HG03439 (cell line): ENCODE results near the gene PFDN4.
"Not testable (repeated sequence)": the region's sequence is repeated elsewhere in the genome, so short reads cannot be mapped to it uniquely, and the experiment has no call there.

Experiments used
- ATAC-seq: cut with Tn5 transposase; IDR thresholded peaks from one replicate; pipeline ENCODE4 v1.9.1; 2021; ENCODE audit warnings: mild to moderate bottlenecking, moderate library complexity; ENCODE audit not compliant: unreplicated experiment

The PFDN4 gene

DNA sequence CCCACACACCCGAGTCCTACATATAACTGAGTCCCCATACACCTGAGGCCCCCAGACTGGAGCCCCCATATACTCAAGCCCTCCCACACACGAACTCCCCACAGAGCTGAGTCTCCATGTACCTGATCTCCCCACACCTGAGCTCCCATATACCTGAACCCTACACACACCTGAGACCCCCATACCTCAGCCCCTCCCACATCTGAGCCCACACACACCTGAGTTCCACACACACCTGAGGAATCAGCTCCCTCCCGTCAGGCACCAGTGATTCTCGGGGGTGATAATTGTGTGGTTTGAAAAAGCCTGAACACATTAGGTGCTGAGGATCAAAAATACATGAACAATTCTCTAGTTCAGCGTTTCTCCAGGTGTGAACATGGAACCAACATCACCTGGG, 15.4 kb downstream of the PFDN4 start:
- ATAC-seq, result no peak

DNA sequence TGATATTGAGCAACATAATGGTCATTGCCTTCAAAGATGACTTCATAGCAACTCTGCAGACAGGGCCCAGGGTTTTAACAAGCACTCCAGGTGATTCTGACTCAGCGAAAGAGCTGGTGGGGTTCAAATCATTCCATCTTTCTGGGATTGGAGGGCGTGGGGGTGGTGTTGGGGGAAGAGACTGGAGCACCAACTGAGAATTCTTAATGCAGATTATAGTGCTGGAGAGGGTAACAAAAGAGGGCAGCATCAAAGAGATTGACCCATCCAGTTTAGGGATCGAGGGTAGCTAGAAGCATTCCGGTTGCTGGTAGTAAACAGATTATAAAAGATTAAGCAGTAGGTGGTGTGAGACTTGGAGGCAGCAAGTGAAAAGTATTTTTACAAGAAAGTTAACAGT, 15.9 kb downstream of the PFDN4 start:
- ATAC-seq, result no peak

DNA sequence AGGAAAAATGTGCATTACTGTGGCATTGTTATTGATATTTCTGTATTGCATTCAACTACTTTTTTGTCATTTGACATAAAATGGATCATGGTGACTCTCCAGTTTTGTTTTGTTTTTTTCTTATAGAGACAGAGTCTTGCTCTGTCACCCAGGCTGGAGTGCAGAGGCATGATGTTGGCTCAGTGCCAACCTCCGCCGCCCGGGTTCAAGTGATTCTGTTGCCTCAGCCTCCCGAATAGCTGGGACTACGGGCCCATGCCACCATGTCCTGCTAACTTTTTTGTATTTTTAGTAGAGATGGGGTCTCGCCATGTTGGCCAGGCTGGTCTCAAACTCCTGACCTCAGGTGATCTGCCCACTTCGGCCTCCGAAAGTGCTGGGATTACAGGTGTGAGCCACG, 16.8 kb downstream of the PFDN4 start:
- not testable (repeated sequence) for ATAC-seq

DNA sequence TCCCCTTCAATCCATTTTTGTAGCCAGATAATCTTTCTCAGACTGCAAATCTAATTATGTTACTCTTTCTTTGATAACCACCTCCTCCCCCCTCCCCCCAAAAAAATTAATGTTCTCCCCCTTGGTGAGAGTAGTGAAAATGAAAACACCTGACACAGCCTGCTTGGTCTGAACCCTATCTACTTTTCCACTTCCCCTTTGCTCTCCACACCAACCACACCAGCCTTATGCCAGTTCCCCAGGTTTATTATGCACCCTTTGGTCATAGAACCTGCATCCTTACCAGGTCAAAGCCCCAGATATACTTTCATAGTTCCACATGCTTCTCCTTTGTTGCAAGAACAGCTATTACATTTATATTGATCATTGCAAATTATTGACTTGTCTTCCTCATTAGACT, 19.4 kb downstream of the PFDN4 start:
- no peak for ATAC-seq

DNA sequence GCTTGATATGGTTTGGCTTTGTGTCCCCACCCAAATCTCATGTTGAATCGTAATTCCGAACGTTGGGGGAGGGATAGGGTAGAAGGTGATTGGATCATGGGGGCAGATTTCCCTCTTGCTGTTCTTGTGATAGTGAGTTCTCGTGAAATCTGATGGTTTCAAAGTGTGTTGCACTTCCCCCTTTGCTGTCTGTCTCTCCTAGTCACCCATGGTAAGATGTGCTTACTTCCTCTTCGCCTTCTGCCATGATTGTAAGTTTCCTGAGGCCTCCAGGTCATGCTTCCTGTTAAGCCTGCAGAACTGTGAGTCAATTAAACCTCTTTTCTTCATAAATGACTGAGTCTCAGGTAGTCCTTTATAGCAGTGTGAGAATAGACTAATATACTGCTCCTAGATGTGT, 19.9 kb downstream of the PFDN4 start:
- ATAC-seq, result no peak

DNA sequence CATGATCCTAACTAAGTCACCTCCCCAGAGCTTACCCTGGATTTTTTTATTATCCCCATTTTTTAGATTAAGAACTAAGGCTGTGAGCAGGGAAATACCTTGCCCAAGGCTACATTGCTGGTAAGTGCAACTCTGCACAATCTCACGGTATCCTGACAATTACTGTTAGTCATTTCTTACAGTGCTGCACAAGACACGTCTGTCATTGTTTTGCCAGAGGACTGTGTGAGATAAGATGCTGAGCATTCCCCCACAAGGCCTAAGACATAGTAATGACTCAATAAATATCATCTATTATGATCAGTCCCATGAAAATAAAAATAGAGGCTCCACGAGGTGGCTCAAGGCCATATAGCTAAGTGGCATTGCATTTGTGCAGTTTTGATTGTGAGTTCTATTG, 21.0 kb downstream of the PFDN4 start:
- no peak for ATAC-seq

DNA sequence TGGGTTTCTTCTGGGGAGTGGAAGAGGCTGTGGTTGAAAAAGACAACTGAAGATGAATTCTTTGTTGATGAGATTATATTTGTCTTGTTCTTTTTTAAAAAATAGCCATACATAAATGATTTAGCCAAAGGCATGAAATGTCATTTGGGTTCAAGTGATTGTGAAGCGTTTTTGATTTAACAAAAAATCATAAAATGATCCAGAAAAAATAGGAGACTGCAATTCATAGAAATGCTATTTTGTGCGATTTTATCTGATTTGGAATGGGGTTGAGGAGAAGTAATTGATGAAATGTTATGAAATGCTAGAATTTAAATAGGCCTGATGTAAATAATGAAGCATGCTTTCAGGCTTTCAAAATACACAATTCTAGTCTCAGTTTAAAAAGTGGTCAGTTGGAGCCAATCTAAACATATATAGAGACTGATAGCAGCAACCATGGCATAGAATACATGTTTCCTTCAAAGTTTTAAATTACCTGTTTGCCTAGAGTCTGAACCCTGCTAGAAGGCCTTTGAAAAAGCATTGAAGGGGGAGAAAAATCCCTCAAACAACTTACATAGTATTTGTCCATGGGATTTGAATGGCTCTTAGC, 21.8 kb downstream of the PFDN4 start:
- no peak for ATAC-seq

DNA sequence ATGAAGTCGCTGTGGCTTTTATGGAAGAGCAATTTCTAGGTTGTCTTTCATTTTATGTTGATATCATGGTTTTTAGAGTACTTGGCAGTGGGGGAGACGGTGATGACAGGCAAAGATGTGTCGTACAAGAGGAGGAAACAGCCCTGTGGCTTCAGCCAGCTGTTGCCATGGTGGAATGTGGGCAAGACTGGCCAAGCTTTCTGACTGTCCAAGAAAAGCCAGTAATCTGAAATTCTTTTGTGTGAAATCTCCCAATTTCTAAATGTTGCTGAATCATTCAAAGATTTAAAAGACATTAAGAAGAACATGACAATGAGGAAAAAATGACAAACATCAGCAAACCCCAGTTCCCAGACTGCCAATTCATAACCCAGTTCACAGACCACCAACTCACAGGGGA, 23.1 kb downstream of the PFDN4 start:
- ATAC-seq, result no peak

DNA sequence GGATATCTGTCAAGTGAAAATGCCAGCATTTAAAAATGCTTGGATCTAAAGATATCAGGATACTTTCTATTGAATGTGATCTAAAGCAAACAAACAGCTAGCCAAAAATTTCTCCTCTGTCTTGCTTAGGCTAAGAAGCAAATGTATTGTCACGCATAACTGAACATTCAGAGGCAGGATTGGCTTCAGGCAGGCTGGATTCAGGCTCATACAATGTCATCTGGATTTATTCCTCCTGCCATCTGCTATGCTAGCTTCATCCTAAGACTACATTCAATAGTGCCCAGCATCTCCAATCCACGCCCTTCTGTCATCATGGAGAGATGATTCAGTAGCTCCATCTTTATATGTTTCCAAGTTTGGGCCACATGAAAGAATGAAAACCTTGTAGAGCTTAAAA, 27.1 kb downstream of the PFDN4 start:
- ATAC-seq, result no peak

DNA sequence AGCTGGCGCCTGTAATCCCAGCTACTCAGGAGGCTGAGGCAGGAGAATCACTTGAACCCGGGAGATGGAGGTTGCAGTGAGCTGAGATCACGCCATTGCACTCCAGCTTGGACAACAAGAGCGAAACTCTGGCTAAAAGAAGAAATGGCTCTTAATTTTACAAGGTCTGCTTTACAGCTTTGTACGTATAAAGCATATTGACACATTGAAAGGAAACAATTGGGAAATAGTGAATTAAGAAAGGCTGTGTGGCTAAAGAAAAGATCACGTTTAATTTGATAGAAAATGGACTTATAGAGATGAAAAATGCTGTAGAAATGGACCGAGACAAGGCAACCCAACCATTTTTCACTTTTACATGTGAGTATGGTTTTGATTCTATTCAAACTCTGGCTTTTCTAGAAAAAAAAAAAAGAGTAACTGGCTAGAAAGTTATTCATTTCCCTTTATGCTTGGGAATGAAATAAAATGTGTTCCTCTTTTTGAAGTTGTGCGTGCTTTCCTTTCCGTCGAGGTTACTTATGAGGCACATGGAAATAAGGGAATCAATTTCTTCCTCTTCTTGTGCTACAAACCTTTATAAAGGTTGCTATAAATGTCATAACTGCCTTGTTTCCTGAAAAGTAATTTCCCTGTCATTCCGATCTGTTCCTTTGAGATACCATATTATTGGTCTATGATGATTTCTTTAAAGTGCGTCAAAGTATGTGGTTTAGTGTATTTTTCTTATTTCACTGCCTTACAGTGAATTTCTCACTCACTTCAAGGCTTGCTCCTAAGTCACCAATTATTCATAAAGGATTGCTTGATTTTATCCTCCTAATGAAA, 29.4 kb downstream of the PFDN4 start:
- ATAC-seq, result no peak

DNA sequence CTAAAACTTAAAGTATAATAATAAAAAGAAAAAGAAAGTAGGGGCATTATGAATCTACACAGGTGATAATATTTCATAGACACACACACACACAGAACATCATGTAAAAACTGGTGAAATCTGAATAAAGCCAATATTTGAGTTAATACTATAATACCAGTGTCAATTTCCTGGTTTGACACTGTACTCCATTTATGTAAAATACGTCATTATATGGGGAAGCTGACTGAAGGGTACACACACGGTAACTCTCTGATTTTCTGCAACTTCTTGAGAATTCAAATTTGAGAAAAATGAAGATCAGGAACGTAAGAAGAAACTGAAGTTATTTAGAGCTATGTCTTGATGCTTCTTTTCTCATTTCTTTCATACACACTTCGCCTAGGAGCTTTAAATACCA, 36.2 kb downstream of the PFDN4 start:
- no peak for ATAC-seq

DNA sequence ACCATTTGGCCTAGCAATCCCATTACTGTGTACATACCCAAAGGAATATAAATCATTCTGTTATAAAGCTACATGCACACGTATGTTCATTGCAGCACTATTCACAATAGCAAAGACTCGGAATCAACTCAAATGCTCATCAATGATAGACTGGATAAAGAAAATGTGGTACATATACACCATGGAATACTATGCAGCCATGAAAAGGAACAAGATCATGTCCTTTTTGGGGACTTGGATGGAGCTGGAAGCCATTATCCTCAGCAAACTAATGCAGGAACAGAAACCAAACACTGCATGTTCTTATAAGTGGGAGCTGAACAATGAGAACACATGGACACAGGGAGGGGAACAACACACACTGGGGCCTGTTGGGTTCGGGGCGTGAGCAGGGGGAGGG, 40.8 kb downstream of the PFDN4 start:
- not testable (repeated sequence) for ATAC-seq

DNA sequence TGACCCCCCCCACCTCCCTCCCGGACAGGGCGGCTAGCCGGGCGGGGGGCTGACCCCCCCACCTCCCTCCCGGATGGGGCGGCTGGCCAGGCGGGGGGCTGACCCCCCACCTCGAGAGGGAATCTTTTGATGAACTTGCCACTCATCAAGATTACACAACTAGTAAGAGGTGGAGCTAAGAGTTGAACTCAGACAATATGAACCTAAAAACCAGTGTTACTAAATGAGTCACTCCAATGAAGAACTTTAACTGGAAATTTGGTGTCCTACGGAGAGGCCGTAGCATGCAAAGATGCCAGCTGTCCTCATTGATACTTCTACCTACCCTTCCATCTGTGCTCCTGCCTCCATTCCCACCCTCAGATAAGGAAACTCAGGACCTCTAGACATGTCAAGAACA, 42.8 kb downstream of the PFDN4 start:
- ATAC-seq, result no peak

DNA sequence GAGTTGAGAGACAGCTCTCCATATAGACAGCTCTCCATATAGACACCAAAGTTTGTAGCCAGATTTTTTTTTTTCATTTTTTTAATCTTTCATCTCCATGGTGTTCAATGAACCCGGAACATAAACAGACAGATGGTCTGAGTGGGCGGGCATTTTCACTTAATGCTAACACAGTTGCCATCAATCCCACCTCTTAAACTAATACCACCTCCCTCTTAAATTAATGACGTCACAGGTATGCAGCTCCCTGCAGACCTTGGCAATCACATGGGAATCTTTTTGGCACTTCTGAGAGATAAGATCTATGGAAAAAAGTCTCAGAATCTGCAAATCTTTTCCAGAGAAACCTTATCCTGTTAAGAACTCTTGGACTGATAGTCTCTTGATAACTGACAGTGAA, 43.2 kb downstream of the PFDN4 start:
- ATAC-seq, result no peak

DNA sequence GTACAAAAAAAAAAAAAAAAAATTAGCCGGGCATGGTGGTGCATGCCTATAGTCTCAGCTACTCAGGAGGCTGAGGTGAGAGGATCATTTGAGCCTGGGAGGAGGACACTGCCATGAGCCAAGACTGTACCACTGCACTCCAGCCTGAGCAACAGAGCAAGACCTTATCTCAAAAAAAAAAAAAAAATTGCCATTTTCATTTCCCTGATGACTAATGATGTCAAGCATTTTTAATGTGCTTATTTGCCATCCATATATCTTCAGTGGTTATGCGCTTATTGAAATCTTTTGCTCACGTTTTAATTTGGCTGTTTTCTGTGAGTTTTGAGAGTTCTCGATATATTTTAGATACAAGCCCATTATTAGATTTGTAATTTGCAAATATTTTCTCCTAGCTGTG, 46.7 kb downstream of the PFDN4 start:
- no peak for ATAC-seq

DNA sequence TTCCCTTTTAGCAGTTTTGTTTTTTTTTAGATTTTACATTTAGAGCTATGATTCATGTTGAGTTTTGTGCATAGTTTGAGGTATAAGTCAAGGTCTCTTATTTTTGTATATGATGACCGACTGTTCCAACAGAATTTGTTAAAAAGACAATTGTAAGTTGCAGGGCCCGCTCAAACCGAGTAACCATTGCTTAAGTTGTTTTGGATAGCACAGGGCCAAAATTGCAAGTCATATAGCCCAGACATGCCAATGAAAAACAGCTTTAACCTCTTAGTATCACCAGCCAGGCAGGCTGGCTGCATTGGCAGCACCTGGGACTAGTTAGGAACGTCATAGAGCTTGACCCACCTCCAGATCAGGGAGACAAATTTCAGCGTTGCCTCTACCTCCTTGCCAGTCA, 47.3 kb downstream of the PFDN4 start:
- no peak for ATAC-seq

DNA sequence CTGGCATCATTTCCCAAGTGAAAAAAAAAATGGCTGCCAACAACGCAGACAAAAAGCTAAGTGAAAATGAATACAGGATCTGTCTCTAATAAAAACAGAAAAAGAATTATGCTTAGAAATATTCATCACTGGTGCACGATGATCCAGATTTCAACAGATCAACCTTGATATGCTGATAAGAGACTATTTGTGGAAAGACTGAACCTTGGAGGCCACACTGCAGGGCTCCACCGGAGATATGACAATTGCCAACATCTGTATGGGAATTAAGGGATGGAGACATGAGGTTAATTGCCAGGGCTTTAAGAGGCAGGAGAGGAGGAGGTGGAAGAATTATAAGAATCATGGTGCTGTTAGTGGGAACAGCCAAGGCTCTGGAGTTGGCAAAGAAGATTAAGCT, 48.3 kb downstream of the PFDN4 start:
- ATAC-seq, result no peak

DNA sequence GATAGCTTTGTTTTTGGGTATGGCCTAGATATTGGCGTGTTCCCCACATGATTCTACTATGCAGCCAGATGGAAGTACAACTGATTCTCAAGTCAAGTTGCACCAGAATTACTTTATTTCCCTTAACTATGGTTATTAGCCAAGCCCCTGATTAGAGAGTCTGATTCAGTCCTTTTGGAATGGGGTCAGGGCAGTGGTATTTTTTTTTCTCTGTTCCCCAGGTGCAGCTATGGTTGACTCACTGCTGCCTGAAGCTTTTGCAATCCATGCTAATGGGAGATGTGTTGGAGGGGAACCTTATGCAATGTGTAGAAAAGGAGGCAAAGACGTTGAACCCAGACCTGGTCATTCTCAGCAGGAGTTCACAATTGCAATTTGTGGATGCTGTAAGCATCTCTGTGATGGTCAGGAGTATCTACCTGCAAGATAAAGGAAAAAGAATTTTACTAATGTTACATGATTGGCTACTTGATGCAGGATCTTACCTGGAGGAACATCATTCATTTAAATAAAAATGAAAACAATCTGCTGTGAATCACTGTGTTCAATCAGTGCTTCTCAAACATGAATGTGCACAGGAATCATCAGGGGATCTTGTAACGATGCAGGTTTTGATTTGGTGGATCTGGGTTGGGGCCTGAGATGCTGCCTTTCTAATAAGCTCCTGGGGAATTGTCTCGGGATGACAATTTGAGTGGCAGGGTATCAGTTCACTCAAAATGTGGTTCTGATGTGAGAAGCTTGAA, 49.4 kb downstream of the PFDN4 start:
- ATAC-seq, result no peak

DNA sequence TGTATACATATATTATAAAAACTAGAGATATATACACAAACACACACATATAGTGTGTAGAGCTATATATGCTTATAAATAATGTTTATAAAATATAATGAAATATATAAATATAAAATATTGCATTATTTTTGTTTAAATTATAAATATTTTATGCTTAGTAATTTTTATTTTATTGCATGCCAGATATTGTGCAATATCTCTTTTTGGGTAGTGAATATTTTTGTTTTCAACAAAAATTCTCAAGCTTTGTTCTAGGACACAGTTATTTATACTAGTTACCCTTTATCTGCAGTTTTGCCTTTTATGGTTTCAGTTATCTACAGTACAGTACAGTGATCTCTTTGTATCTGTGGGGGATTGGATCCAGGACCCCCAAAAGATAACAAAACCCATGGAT, 52.2 kb downstream of the PFDN4 start:
- no peak for ATAC-seq

DNA sequence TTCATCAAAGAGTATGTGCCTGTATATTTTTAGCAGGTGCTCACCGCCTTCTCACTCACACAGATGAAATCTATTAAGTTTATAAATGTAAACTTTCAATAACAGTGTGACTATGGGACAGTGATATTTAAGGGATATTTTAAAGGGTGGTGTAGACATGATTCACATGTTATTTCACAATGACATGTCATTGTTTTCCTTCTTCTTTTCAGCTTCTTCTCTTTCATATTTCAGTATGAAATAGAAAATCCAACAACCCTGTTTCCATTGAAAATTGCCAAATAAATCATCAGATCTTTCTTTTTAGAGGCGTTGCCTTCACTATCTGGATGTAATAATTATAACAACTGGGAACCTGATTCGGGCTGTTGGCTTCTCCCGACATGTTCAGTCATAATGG, 54.8 kb downstream of the PFDN4 start:
- no peak for ATAC-seq

DNA sequence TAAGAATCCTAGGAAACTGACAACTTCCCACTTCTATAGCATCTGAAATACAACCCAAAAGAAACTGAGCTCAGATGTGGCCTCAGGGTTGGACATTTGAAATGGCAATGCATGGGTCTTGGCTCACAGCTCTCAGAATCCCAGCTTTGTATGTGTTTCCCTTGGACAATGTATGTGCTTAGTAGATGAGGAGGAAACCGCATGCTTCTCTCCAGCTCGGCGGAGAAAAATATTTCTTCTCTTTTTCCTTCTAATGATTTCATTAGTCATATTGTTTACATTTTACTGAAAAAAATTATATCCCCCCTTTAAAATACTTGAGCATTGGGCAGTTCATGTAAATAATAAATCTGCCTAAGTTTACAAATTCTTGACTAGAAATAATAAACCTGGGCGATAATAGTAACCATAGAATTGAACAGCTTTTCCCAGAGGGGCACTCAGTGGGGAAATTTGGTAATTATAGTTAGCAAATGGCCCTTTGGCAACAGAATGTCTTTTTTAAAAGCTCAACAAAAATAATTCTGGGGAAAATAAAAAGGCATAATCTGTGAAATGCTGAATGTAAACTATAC, 55.3 kb downstream of the PFDN4 start:
- ATAC-seq, result no peak

DNA sequence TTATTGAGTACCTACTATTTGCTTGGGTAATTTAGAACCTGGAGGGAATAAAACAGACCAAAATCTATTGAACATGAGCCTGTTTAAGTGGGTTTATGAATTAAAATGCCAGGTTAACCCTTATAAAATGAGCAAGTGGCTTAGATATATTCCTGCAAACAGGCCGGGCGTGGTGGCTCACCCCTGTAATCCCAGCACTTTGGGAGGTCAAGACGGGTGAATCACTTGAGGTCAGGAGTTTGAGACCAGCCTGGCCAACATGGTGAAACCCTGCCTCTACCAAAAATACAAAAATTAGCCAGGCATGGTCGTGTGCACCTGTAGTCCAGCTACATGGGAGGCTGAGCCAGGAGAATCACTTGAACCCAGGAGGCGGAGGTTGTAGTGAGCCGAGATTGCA, 57.9 kb downstream of the PFDN4 start:
- ATAC-seq, result not testable (repeated sequence)
